K562 (cell line): Measurements from ENCODE around the gene WDR18. TPM values are rescaled to one million over a fixed set of nuclear protein-coding genes. Genes with fewer than 3 reads are reported as not detected.

Source experiments
- BHLHE40 ChIP-seq: IDR thresholded peaks from 2 replicates; pipeline ENCODE4 v1.6.1; 2011; ENCODE audit warnings: low read length, improper control_type of control experiment
- CEBPG ChIP-seq, 3 experiments: fragments of 200-800 bp in 1 of 3; sonication (Bioruptor generic) in 1 of 3; sonication (generic) in 1 of 3; formaldehyde crosslinking in 1 of 3; IDR thresholded peaks in 2 of 3; conservative IDR thresholded peaks in 1 of 3; 2 replicates each; pipeline versions ENCODE4 v1.6.1 to v1.8.0; 2016 to 2022; ENCODE audit warnings: missing compliant biosample characterization in 2 of 3, missing genetic modification characterization in 2 of 3, mild to moderate bottlenecking in 1 of 3, missing genetic modification reagents in 1 of 3
- DMBX1 ChIP-seq: fragments of 250-450 bp; sonication (Bioruptor Pico); IDR thresholded peaks from 2 replicates; pipeline ENCODE4 v1.8.0; 2022; ENCODE audit warnings: inconsistent platforms, mild to moderate bottlenecking, moderate library complexity, borderline replicate concordance
- ETS1 ChIP-seq: conservative IDR thresholded peaks from 2 replicates; pipeline ENCODE4 v1.6.1; 2011; ENCODE audit warnings: low read depth, mild to moderate bottlenecking, low read length; ENCODE audit not compliant: control insufficient read depth
- FOXM1 ChIP-seq, 2 experiments: fragments of 450-650 bp in 1 of 2; sonication (generic) in 1 of 2; formaldehyde crosslinking in 1 of 2; IDR thresholded peaks; 2 replicates each; pipeline versions ENCODE4 v1.6.1 to v1.9.0; 2017 to 2022; ENCODE audit warnings: low read depth in 2 of 2, mild to moderate bottlenecking in 2 of 2, missing genetic modification reagents in 1 of 2, moderate library complexity in 1 of 2
- KAT8 ChIP-seq: fragments of 450-650 bp; IDR thresholded peaks from 2 replicates; pipeline ENCODE4 v1.6.1; 2016; ENCODE audit warnings: low read depth, mild to moderate bottlenecking
- MEIS2 ChIP-seq: fragments of 450-650 bp; IDR thresholded peaks from 2 replicates; pipeline ENCODE4 v1.6.1; 2014; ENCODE audit warnings: mild to moderate bottlenecking; ENCODE audit not compliant: partially characterized antibody
- MTA2 ChIP-seq: fragments of 450-650 bp; IDR thresholded peaks from 2 replicates; pipeline ENCODE4 v1.6.1; 2016; ENCODE audit warnings: low read depth
- PML ChIP-seq: IDR thresholded peaks from 2 replicates; pipeline ENCODE4 v1.6.1; 2012; ENCODE audit warnings: low read length, inconsistent platforms
- RBM25 ChIP-seq: fragments of 200-400 bp; formaldehyde crosslinking; IDR thresholded peaks from 2 replicates; pipeline ENCODE4 v1.6.1; 2018; ENCODE audit warnings: low read length, low read depth, moderate library complexity; ENCODE audit not compliant: severe bottlenecking
- SMARCA4 ChIP-seq: fragments of 450-650 bp; IDR thresholded peaks from 2 replicates; pipeline ENCODE4 v1.6.1; 2016
- SP1 ChIP-seq: sonication (generic); formaldehyde crosslinking; IDR thresholded peaks from 2 replicates; pipeline ENCODE4 v1.8.1; 2022; ENCODE audit warnings: mild to moderate bottlenecking, missing genetic modification reagents
- SPI1 ChIP-seq: IDR thresholded peaks from 2 replicates; pipeline ENCODE4 v1.6.1; 2011; ENCODE audit warnings: low read depth, low read length, control low read depth, borderline replicate concordance
- TCF3 ChIP-seq: sonication (generic); formaldehyde crosslinking; IDR thresholded peaks from 2 replicates; pipeline ENCODE4 v1.4.0; 2020; ENCODE audit warnings: mild to moderate bottlenecking, missing genetic modification reagents
- TEAD4 ChIP-seq, 2 experiments: sonication (generic) in 1 of 2; formaldehyde crosslinking in 1 of 2; IDR thresholded peaks; 2 replicates each; pipeline versions ENCODE4 v1.6.1 to v1.8.0; 2012 to 2022; ENCODE audit warnings: borderline replicate concordance in 1 of 2, inconsistent platforms in 1 of 2, low read length in 1 of 2, mild to moderate bottlenecking in 1 of 2, missing genetic modification reagents in 1 of 2
- TSC22D4 ChIP-seq: fragments of 450-650 bp; IDR thresholded peaks from 2 replicates; pipeline ENCODE4 v1.6.1; 2016; ENCODE audit warnings: missing genetic modification characterization, missing biosample characterization, control low read depth
- ZC3H4 ChIP-seq: sonication (generic); formaldehyde crosslinking; IDR thresholded peaks from 2 replicates; pipeline ENCODE4 v1.9.0; 2021; ENCODE audit warnings: missing genetic modification reagents, borderline replicate concordance
- ZNF766 ChIP-seq: fragments of 200-800 bp; sonication (Bioruptor generic); conservative IDR thresholded peaks from 2 replicates; pipeline ENCODE4 v1.6.1; 2016; ENCODE audit warnings: missing genetic modification characterization, missing compliant biosample characterization
- polyA plus RNA-seq, 8 experiments: library from polyadenylated mRNA; depleted of rRNA in 4 of 8; stranded (reverse) in 5 of 8; unstranded in 3 of 8; fragments of >200 nt; fragmentation: Nextera tagmentation in 2 of 8; fragmentation: Illumina TruSeq in 1 of 8; extraction: Ambion mirVana in 2 of 8; extraction: Trizol in 1 of 8; gene quantifications; 2 replicates each; pipeline versions ENCODE4 v1.2.1 to v1.2.3, GENCODE V29; 2011 to 2014; ENCODE audit warnings: inconsistent platforms in 1 of 8, missing spikeins in 1 of 8
- total RNA-seq, 7 experiments: library from RNA; depleted of rRNA in 6 of 7; stranded (reverse); fragments of >200 nt in 6 of 7; fragmentation: Illumina TruSeq in 2 of 7; extraction: Trizol in 2 of 7; gene quantifications; 2 replicates each; pipeline versions ENCODE4 v1.2.1 to v1.2.3, GENCODE V29; 2011 to 2021; ENCODE audit warnings: low replicate concordance in 1 of 7
- TF ChIP-seq, protein P1 (sequence below): sonication (generic); formaldehyde crosslinking; IDR thresholded peaks from 2 replicates; pipeline ENCODE4 v1.8.1; 2023; ENCODE audit warnings: missing genetic modification reagents, mild to moderate bottlenecking, borderline replicate concordance

The WDR18 gene
- total and polyA plus RNA-seq, 9 of the 15 experiments (the other 6 are each of a cell fraction or from before 2014, with no cell fraction given): 0.65 to 181 (median 30.1) TPM

DNA sequence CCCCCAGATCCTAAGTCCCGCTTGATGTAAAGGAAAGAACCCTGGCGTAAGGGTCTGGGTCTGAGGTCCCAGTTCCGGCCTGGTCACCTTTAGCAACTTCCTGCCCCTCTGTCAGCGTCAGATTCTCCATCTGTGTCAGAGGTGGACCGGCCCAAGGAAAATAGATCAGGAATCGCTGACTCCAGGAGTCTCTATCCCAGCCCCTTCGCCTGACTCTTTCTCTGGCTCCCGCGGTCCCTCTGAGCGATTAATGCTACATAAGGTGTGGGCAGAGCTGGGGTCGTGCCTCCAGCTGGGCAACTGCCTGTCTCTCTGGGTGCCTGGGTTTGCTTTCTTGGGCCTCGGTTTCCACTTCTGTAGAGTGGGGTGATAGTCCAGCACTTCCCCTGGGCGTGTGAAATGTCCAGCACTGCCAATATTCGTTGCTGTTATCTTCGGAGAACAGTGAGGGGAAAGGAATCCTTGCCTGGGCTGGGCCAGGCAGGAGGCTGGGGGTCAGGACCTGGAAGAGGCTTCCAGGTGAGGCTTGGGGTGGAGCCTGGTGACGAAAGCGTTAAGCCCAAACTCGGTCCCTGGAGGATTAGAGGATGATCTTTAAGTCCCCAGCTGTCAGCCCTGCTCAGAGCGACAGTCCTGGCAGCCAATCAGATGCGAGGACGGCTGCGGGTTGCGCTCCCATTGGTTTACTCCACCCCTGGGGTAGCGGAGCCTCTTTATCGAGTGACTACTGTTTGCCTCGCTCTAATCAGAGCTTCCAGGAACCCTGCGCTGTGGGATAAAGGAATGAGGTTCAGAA, 56.5 kb downstream of the WDR18 start (continued):
- TF ChIP-seq, protein P1, sequence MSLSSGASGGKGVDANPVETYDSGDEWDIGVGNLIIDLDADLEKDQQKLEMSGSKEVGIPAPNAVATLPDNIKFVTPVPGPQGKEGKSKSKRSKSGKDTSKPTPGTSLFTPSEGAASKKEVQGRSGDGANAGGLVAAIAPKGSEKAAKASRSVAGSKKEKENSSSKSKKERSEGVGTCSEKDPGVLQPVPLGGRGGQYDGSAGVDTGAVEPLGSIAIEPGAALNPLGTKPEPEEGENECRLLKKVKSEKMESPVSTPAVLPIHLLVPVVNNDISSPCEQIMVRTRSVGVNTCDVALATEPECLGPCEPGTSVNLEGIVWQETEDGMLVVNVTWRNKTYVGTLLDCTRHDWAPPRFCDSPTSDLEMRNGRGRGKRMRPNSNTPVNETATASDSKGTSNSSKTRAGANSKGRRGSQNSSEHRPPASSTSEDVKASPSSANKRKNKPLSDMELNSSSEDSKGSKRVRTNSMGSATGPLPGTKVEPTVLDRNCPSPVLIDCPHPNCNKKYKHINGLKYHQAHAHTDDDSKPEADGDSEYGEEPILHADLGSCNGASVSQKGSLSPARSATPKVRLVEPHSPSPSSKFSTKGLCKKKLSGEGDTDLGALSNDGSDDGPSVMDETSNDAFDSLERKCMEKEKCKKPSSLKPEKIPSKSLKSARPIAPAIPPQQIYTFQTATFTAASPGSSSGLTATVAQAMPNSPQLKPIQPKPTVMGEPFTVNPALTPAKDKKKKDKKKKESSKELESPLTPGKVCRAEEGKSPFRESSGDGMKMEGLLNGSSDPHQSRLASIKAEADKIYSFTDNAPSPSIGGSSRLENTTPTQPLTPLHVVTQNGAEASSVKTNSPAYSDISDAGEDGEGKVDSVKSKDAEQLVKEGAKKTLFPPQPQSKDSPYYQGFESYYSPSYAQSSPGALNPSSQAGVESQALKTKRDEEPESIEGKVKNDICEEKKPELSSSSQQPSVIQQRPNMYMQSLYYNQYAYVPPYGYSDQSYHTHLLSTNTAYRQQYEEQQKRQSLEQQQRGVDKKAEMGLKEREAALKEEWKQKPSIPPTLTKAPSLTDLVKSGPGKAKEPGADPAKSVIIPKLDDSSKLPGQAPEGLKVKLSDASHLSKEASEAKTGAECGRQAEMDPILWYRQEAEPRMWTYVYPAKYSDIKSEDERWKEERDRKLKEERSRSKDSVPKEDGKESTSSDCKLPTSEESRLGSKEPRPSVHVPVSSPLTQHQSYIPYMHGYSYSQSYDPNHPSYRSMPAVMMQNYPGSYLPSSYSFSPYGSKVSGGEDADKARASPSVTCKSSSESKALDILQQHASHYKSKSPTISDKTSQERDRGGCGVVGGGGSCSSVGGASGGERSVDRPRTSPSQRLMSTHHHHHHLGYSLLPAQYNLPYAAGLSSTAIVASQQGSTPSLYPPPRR (CRISPR knock-in tag): 0 out of 2 replicates have a peak, but pooled peaks have one; percentile 14
- TF ChIP-seq MEIS2 (peak; percentile 89), TCF3 (CRISPR knock-in tag) (peak; percentile 85), SP1 (CRISPR knock-in tag) (peak; percentile 77), ETS1 (peak; percentile 82; the same call in 1 of the 2 replicates), SPI1 (peak; percentile 74; the same call in 1 of the 2 replicates), SMARCA4 (no peak; the same call in 1 of the 2 replicates), MTA2 (0 out of 2 replicates have a peak, but pooled peaks have one; percentile 26), ZC3H4 (CRISPR knock-in tag) (0 out of 2 replicates have a peak, but pooled peaks have one; percentile 27), RBM25 (peak; percentile 93), PML (peak; percentile 23; the same call in 1 of the 2 replicates), CEBPG (CRISPR knock-in tag; IDR thresholded peaks at IDR 0.05) (peak; percentile 43; the same call in 1 of the 2 replicates), CEBPG (tag; conservative IDR thresholded peaks at IDR 0.05 in 1 of 2, IDR thresholded peaks at IDR 0.05 in 1 of 2) (no peak), TSC22D4 (no peak), BHLHE40 (peak; percentile 39), TEAD4 (IDR thresholded peaks at IDR 0.05; ENCODE audit: low read length) (peak; percentile 58; the same call in 1 of the 2 replicates), TEAD4 (CRISPR knock-in tag; IDR thresholded peaks at IDR 0.05; ENCODE audit: borderline replicate concordance) (no peak), FOXM1 (IDR thresholded peaks at IDR 0.05; ENCODE audit: low read depth) (no peak; the same call in 1 of the 2 replicates), FOXM1 (CRISPR knock-in tag; IDR thresholded peaks at IDR 0.05; ENCODE audit: low read depth) (0 out of 2 replicates have a peak, but pooled peaks have one; percentile 14), KAT8 (no peak), ZNF766 (CRISPR knock-in tag) (peak; percentile 61), DMBX1 (0 out of 2 replicates have a peak, but pooled peaks have one; percentile 9)
